K562 (cell line): Measurements from ENCODE around the gene MAGI2. TPM values are rescaled to one million over a fixed set of nuclear protein-coding genes. Genes with fewer than 3 reads are reported as not detected.

Experiments
- ATAC-seq: fragments of 200-7000 bp; cut with Tn5 transposase; 3 replicates; pipeline ENCODE4 v1.9.1; 2020; ENCODE audit warnings: moderate library complexity
- BruUV-seq: library from RNA; stranded (reverse); fragments of 400-500 nt; replicated peaks from 2 replicates; lab custom pipeline; 2021; lab: Mats Ljungman, UMichigan
- CTCF ChIA-PET: fragments of 300-600 bp; formaldehyde crosslinking; extraction: SDS; loops from one replicate; lab custom pipeline; 2021; ENCODE audit warnings: low intra/inter-chr PET ratio; lab: Yijun Ruan, JAX
- POLR2A ChIA-PET: fragments of 300-600, 350-650 bp; sonication (Branson Sonifier 250); formaldehyde crosslinking; extraction: SDS; loops from one replicate; lab custom pipeline; 2021; ENCODE audit warnings: antibody characterized with exemption, inconsistent platforms; lab: Yijun Ruan, JAX
- DNase-seq, 4 experiments: peaks; one replicate each; pipeline versions ENCODE4 v3.0.0 to v3.0.0-alpha.2; 2011 to 2018; ENCODE audit warnings: low spot score in 3 of 4, mixed read lengths in 3 of 4; ENCODE audit errors: extremely low read depth in 1 of 4
- FAIRE-seq: peaks from 2 replicates; lab custom pipeline; 2011; peaks lifted over from hg19 to GRCh38; lab: Jason Lieb, UNC
- H2AFZ ChIP-seq: 2 replicates; pipeline ENCODE4 v1.6.0; 2011; ENCODE audit warnings: low read depth, low read length, control low read depth, inconsistent platforms
- H3K27ac ChIP-seq: fragments of 200-600 bp; 3 replicates; pipeline ENCODE4 v1.8.0; 2011; ENCODE audit warnings: low read depth, mild to moderate bottlenecking, control low read depth, inconsistent platforms, low read length, moderate library complexity, mixed read lengths; ENCODE audit errors: extremely low read depth
- H3K27me3 ChIP-seq, 2 experiments: fragments of 300-600 bp in 1 of 2; 2 replicates in 1 of 2; 3 replicates in 1 of 2; pipeline versions ENCODE4 v1.6.0 to v1.8.0; 2011; ENCODE audit warnings: inconsistent platforms in 2 of 2, low read length in 2 of 2, mild to moderate bottlenecking in 1 of 2, mixed read lengths in 1 of 2, moderate library complexity in 1 of 2; ENCODE audit not compliant: control insufficient read depth in 2 of 2, insufficient read depth in 2 of 2
- H3K36me3 ChIP-seq: fragments of 300-600 bp; 3 replicates; pipeline ENCODE4 v1.8.0; 2011; ENCODE audit warnings: mild to moderate bottlenecking, low read length, inconsistent platforms; ENCODE audit not compliant: control insufficient read depth, insufficient read depth
- H3K4me1 ChIP-seq, 2 experiments: fragments of 200-600 bp in 1 of 2; replicated peaks in 1 of 2; 2 replicates in 1 of 2; 3 replicates in 1 of 2; pipeline versions ENCODE4 v1.5.1 to v1.8.0; 2011; ENCODE audit warnings: inconsistent platforms in 2 of 2, low read length in 2 of 2, mild to moderate bottlenecking in 1 of 2, mixed read lengths in 1 of 2, moderate library complexity in 1 of 2; ENCODE audit not compliant: control insufficient read depth in 2 of 2, insufficient read depth in 2 of 2
- H3K4me2 ChIP-seq: 2 replicates; pipeline ENCODE4 v1.6.1; 2011; ENCODE audit warnings: low read length, control low read depth, inconsistent platforms, mixed read lengths; ENCODE audit not compliant: insufficient read depth
- H3K4me3 ChIP-seq: fragments of 200-600 bp; sonication (generic), shearing (Covaris generic); 2 replicates; pipeline ENCODE4 v1.5.1; 2016; ENCODE audit warnings: control low read depth, inconsistent platforms
- H3K79me2 ChIP-seq: fragments of 200-600 bp; 3 replicates; pipeline ENCODE4 v1.8.0; 2011; ENCODE audit warnings: low read length, inconsistent platforms; ENCODE audit not compliant: control insufficient read depth, insufficient read depth
- H3K9ac ChIP-seq, 2 experiments: 2 replicates each; pipeline versions ENCODE4 v1.6.0 to v1.6.1; 2011; ENCODE audit warnings: low read depth in 2 of 2, low read length in 2 of 2, control low read depth in 1 of 2, inconsistent platforms in 1 of 2, mild to moderate bottlenecking in 1 of 2, mixed read lengths in 1 of 2; ENCODE audit not compliant: insufficient read depth in 1 of 2
- H3K9me1 ChIP-seq: one replicate; pipeline ENCODE4 v1.6.0; 2011; ENCODE audit warnings: inconsistent platforms, mild to moderate bottlenecking, low read length, moderate library complexity; ENCODE audit not compliant: control insufficient read depth, insufficient read depth
- H3K9me3 ChIP-seq: replicated peaks from 2 replicates; pipeline ENCODE4 v1.5.1; 2011; ENCODE audit warnings: low read depth, low read length, inconsistent platforms; ENCODE audit not compliant: control insufficient read depth, insufficient read depth
- H4K20me1 ChIP-seq: replicated peaks from 2 replicates; pipeline ENCODE4 v1.6.1; 2011; ENCODE audit warnings: low read length, inconsistent platforms, mixed read lengths; ENCODE audit not compliant: control insufficient read depth, insufficient read depth
- BHLHE40 ChIP-seq: IDR thresholded peaks from 2 replicates; pipeline ENCODE4 v1.6.1; 2011; ENCODE audit warnings: low read length, improper control_type of control experiment
- CLOCK ChIP-seq: fragments of 250-450 bp; sonication (Bioruptor Pico); IDR thresholded peaks from 2 replicates; pipeline ENCODE4 v1.4.0; 2020; ENCODE audit warnings: mild to moderate bottlenecking, moderate library complexity, borderline replicate concordance
- ESRRA ChIP-seq: fragments of 450-650 bp; IDR thresholded peaks from 2 replicates; pipeline ENCODE4 v1.6.1; 2014; ENCODE audit warnings: low read depth, mild to moderate bottlenecking, moderate library complexity, borderline replicate concordance
- GTF2B ChIP-seq: IDR thresholded peaks from 2 replicates; pipeline ENCODE4 v1.6.1; 2011; ENCODE audit not compliant: insufficient read length; ENCODE audit errors: extremely low read depth
- HCFC1 ChIP-seq: IDR thresholded peaks from 2 replicates; pipeline ENCODE4 v1.6.1; 2012; ENCODE audit warnings: low read depth, low read length, improper control_type of control experiment
- PRMT5 ChIP-seq: sonication (generic); formaldehyde crosslinking; IDR thresholded peaks from 2 replicates; pipeline ENCODE4 v1.5.0; 2020; ENCODE audit warnings: missing genetic modification reagents
- RBM14 ChIP-seq: fragments of 200-400 bp; formaldehyde crosslinking; IDR thresholded peaks from 2 replicates; pipeline ENCODE4 v1.6.1; 2018; ENCODE audit warnings: low read depth, mild to moderate bottlenecking, low read length, moderate library complexity, borderline replicate concordance; ENCODE audit not compliant: insufficient read depth
- RERE ChIP-seq: sonication (generic); formaldehyde crosslinking; IDR thresholded peaks from 2 replicates; pipeline ENCODE4 v1.8.0; 2023; ENCODE audit warnings: missing genetic modification reagents, mild to moderate bottlenecking, borderline replicate concordance
- RFX1 ChIP-seq: fragments of 450-650 bp; IDR thresholded peaks from 2 replicates; pipeline ENCODE4 v1.6.1; 2016; ENCODE audit warnings: mild to moderate bottlenecking, moderate library complexity
- TAF9B ChIP-seq: fragments of 450-650 bp; IDR thresholded peaks from 2 replicates; pipeline ENCODE4 v1.6.1; 2018; ENCODE audit warnings: mild to moderate bottlenecking; ENCODE audit not compliant: partially characterized antibody
- TBP ChIP-seq: optimal IDR thresholded peaks from 2 replicates; pipeline ENCODE3; 2011; ENCODE audit warnings: low read depth, low read length, improper control_type of control experiment
- TFE3 ChIP-seq: fragments of 450-650 bp; formaldehyde crosslinking; IDR thresholded peaks from 2 replicates; pipeline ENCODE4 v1.4.0; 2020; ENCODE audit warnings: mild to moderate bottlenecking, mixed read lengths
- ZNF184 ChIP-seq: sonication (generic); formaldehyde crosslinking; IDR thresholded peaks from 2 replicates; pipeline ENCODE4 v1.5.0; 2020; ENCODE audit warnings: missing genetic modification reagents
- WGBS: fragments of 100-300 bp; shearing (Covaris generic); methylation state at CpG from one replicate; pipeline ENCODE4 v1.1.6; 2016; ENCODE audit warnings: low coverage, mixed read lengths; ENCODE audit not compliant: insufficient coverage; ENCODE audit errors: missing lambda C conversion rate; 5-methylcytosine and 5-hydroxymethylcytosine counted together
- in situ Hi-C: fragments of 300-500 bp; cut with MboI; formaldehyde crosslinking; loops from 4 replicates; pipeline ENCODE4 v1.15.0; 2018; ENCODE audit warnings: inconsistent platforms, mixed read lengths
- intact Hi-C: fragments of 100-400 bp; cut with micrococcal nuclease; formaldehyde crosslinking; loops from 2 replicates; pipeline ENCODE4 v1.14.2; 2022
- polyA plus RNA-seq, 8 experiments: library from polyadenylated mRNA; depleted of rRNA in 4 of 8; stranded (reverse) in 5 of 8; unstranded in 3 of 8; fragments of >200 nt; fragmentation: Nextera tagmentation in 2 of 8; fragmentation: Illumina TruSeq in 1 of 8; extraction: Ambion mirVana in 2 of 8; extraction: Trizol in 1 of 8; gene quantifications; 2 replicates each; pipeline versions ENCODE4 v1.2.1 to v1.2.3, GENCODE V29; 2011 to 2014; ENCODE audit warnings: inconsistent platforms in 1 of 8, missing spikeins in 1 of 8
- total RNA-seq, 7 experiments: library from RNA; depleted of rRNA in 6 of 7; stranded (reverse); fragments of >200 nt in 6 of 7; fragmentation: Illumina TruSeq in 2 of 7; extraction: Trizol in 2 of 7; gene quantifications; 2 replicates each; pipeline versions ENCODE4 v1.2.1 to v1.2.3, GENCODE V29; 2011 to 2021; ENCODE audit warnings: low replicate concordance in 1 of 7

The MAGI2 gene
- total and polyA plus RNA-seq, 9 of the 15 experiments (the other 6 are each of a cell fraction or from before 2014, with no cell fraction given): 0.27 to 1.4 (median 0.70) TPM

- POLR2A ChIA-PET: no interaction called here
- no peaks in the 10 kb centered on the region for H3K79me2 ChIP-seq
- CTCF ChIA-PET: no interaction called here
- no peak for FAIRE-seq
- H3K4me2 ChIP-seq: no peak overlapping the region
- no peak overlapping the region for H3K4me3 ChIP-seq
- peaks cover 2% of the 10 kb centered on the region; the same call in 1 of the 2 replicates for H3K9me3 ChIP-seq
- H2AFZ ChIP-seq: no peak overlapping the region
- no peaks in the 10 kb centered on the region for H3K27me3 ChIP-seq
- no peaks in the 10 kb centered on the region for H3K36me3 ChIP-seq
- intact Hi-C loops: no loop called here
- no peaks in the 10 kb centered on the region for H3K9me1 ChIP-seq
- no TSS peak for BruUV-seq
- in situ Hi-C loops: no loop called here
- TF ChIP-seq TBP (no peak), ZNF184 (CRISPR knock-in tag) (no peak), TAF9B (no peak), ESRRA (no peak), CLOCK (CRISPR knock-in tag) (no peak), PRMT5 (CRISPR knock-in tag) (no peak), BHLHE40 (no peak), TFE3 (no peak), HCFC1 (no peak), RFX1 (no peak), GTF2B (no peak), RBM14 (no peak), RERE (CRISPR knock-in tag) (no peak)
- TF ChIP-seq, all 486 proteins: peak for 0
- H3K27ac ChIP-seq: no peak overlapping the region
- no peaks in the 10 kb centered on the region for H4K20me1 ChIP-seq
- no peaks in the 10 kb centered on the region for H3K4me1 ChIP-seq
- WGBS: 6% methylated on average over 1 of the region's 1 CpG
- DNase-seq (no peak), ATAC-seq (no peak)
- no peak overlapping the region for H3K9ac ChIP-seq
These were observed 209.0 kb downstream of the MAGI2 start for GRCh38 chr7:79244482-79244881.
